SU-DHL-6 (cell line): ENCODE data around the gene RAB22A.

ENCODE experiments used
- CTCF ChIP-seq: fragments of 200-600 bp; sonication (generic); IDR thresholded peaks from one replicate; pipeline ENCODE4 v1.5.1; 2017; ENCODE audit warnings: antibody characterized with exemption, mild to moderate bottlenecking, low read length, moderate library complexity; ENCODE audit not compliant: insufficient read depth, poor library complexity, severe bottlenecking
- EZH2phosphoT487 ChIP-seq: fragments of 200-600 bp; sonication (generic), shearing (Covaris generic); conservative IDR thresholded peaks from 2 replicates; pipeline ENCODE4 v1.6.1; 2018; ENCODE audit warnings: mild to moderate bottlenecking, antibody characterized with exemption, low read length, moderate library complexity, mixed read lengths

GRCh38 chr20:58267389-58268215 lies 41.9 kb upstream of the RAB22A start:
- TF ChIP-seq CTCF (no peak), EZH2phosphoT487 (no peak)
